Brain microvascular endothelial cell (primary cell): ENCODE results near the gene TUBB6.
A peak's percentile ranks its signal among the peaks of the same experiment; 100 is the strongest.

Source experiments
- DNase-seq: peaks from one replicate; pipeline ENCODE4 v3.0.0-alpha.2; 2020
- H3K27ac ChIP-seq: fragments of 250-450 bp; sonication (Bioruptor Pico); 2 replicates; pipeline ENCODE4 v1.5.1; 2020; ENCODE audit warnings: mild to moderate bottlenecking, moderate library complexity
- H3K27me3 ChIP-seq: fragments of 250-450 bp; sonication (Bioruptor Pico); replicated peaks from 2 replicates; pipeline ENCODE4 v1.5.1; 2020; ENCODE audit warnings: mild to moderate bottlenecking
- H3K36me3 ChIP-seq: fragments of 250-450 bp; sonication (Bioruptor Pico); replicated peaks from 2 replicates; pipeline ENCODE4 v1.5.1; 2020; ENCODE audit warnings: mild to moderate bottlenecking
- H3K4me3 ChIP-seq: 2 replicates; pipeline ENCODE4 v1.5.1; 2011; ENCODE audit warnings: low read depth, mild to moderate bottlenecking, control low read depth, low read length, moderate library complexity
- CTCF ChIP-seq: IDR thresholded peaks from 2 replicates; pipeline ENCODE4 v1.5.1; 2011; ENCODE audit warnings: low read depth, mild to moderate bottlenecking, moderate library complexity, low read length, control low read depth, inconsistent platforms; ENCODE audit errors: missing control alignments
- in situ Hi-C: cut with HindIII; loops from 2 replicates; pipeline ENCODE4 v1.10.0; 2017; ENCODE audit warnings: low sequenced_read_pairs, low pct_ligation_motif_present

The TUBB6 gene

GRCh38 chr18:12295389-12296086 lies 12.5 kb upstream of the TUBB6 start:
- no peaks in the 10 kb centered on the region for H3K27me3 ChIP-seq
- H3K36me3 ChIP-seq = no peaks in the 10 kb centered on the region
- in situ Hi-C loops = loop anchor here (10.0 kb wide), 1 partner anchor 51 kb away; no protein-coding TSS in a partner anchor
- peak; percentile 56 for DNase-seq
- H3K27ac ChIP-seq = peak overlapping the region; percentile 71
- TF ChIP-seq CTCF = no peak
- no peak overlapping the region for H3K4me3 ChIP-seq

GRCh38 chr18:12296087-12296403 lies 12.0 kb upstream of the TUBB6 start:
- DNase-seq = peak; percentile 60
- H3K27me3 ChIP-seq = no peaks in the 10 kb centered on the region
- H3K36me3 ChIP-seq = no peaks in the 10 kb centered on the region
- peak overlapping the region; percentile 71 for H3K27ac ChIP-seq
- in situ Hi-C loops = loop anchor here (10.0 kb wide), 1 partner anchor 51 kb away; no protein-coding TSS in a partner anchor
- no peak for TF ChIP-seq CTCF
- no peak overlapping the region for H3K4me3 ChIP-seq

GRCh38 chr18:12296457-12296856 lies 11.6 kb upstream of the TUBB6 start:
- Histone ChIP-seq H3K27ac (peak overlapping the region; percentile 71), H3K36me3 (no peaks in the 10 kb centered on the region)

GRCh38 chr18:12299862-12300261 lies 8.2 kb upstream of the TUBB6 start:
- Histone ChIP-seq H3K4me3 (no peak overlapping the region), H3K27ac (no peak overlapping the region), H3K27me3 (no peaks in the 10 kb centered on the region), H3K36me3 (no peaks in the 10 kb centered on the region)
- no peak for TF ChIP-seq CTCF
- DNase-seq = no peak
- in situ Hi-C loops = loop anchor here (10.0 kb wide), 1 partner anchor 55 kb away; no protein-coding TSS in a partner anchor

More at GRCh38 chr18:12296457-12296856, 11.6 kb upstream of the TUBB6 start:
- TF ChIP-seq CTCF = no peak
- DNase-seq = no peak
- in situ Hi-C loops = loop anchor here (10.0 kb wide), 1 partner anchor 52 kb away; no protein-coding TSS in a partner anchor
- no peaks in the 10 kb centered on the region for H3K27me3 ChIP-seq
- no peak overlapping the region for H3K4me3 ChIP-seq

GRCh38 chr18:12301263-12302005 lies 6.6 kb upstream of the TUBB6 start:
- no peak overlapping the region for H3K27ac ChIP-seq
- no peaks in the 10 kb centered on the region for H3K36me3 ChIP-seq
- no peak for DNase-seq
- TF ChIP-seq CTCF = no peak
- in situ Hi-C loops = no loop called here
- H3K27me3 ChIP-seq = no peaks in the 10 kb centered on the region
- H3K4me3 ChIP-seq = no peak overlapping the region
